HG02870 (cell line): ENCODE results near the gene CTBP2.

ENCODE experiments used
- ATAC-seq: cut with Tn5 transposase; IDR thresholded peaks from one replicate; pipeline ENCODE4 v1.9.1; 2021; ENCODE audit warnings: mild to moderate bottlenecking, moderate library complexity; ENCODE audit not compliant: unreplicated experiment

Gene CTBP2

DNA sequence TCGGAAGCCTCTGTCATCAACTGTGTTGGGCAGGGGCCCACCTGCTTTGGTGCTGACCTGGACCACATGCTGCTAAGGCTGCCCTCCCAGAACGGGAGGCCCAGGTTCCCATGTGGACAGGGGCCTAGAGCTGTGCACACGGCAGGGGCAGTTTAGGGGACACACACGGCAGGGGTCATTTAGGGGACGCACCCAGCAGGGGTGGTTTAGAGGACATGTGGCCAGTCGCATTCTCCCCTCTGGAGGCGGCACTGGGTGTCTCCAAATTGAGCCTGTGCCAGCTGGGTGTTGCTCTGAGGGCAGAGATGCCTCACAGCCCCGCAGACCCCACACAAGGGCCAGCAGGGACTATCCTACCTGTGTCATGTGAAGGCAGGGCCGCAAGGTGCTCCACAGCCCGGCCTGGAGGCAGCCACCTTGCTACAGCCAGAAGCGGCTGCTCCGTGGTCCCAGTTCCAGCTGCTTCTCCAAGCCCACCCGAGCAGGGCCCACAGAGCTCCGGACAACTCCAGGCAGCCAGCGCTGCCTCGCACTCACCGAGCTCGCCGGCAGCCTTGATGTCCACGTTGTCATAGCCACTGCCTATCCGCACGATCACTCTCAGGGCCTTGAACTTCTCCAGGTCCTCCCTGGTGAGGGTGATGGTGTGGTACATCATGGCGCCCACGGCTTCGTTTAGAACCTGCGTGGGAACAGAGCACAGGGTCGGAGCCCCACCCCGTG is 157.8 kb downstream of the CTBP2 start:
- ATAC-seq, result no peak

GRCh38 chr10:125002047-125002422 is 158.3 kb downstream of the CTBP2 start:
- no peak for ATAC-seq

- ATAC-seq, result no peak
These were observed 158.9 kb downstream of the CTBP2 start for GRCh38 chr10:125001313-125002046.

GRCh38 chr10:125000366-125001312 is 159.7 kb downstream of the CTBP2 start:
- no peak for ATAC-seq

DNA sequence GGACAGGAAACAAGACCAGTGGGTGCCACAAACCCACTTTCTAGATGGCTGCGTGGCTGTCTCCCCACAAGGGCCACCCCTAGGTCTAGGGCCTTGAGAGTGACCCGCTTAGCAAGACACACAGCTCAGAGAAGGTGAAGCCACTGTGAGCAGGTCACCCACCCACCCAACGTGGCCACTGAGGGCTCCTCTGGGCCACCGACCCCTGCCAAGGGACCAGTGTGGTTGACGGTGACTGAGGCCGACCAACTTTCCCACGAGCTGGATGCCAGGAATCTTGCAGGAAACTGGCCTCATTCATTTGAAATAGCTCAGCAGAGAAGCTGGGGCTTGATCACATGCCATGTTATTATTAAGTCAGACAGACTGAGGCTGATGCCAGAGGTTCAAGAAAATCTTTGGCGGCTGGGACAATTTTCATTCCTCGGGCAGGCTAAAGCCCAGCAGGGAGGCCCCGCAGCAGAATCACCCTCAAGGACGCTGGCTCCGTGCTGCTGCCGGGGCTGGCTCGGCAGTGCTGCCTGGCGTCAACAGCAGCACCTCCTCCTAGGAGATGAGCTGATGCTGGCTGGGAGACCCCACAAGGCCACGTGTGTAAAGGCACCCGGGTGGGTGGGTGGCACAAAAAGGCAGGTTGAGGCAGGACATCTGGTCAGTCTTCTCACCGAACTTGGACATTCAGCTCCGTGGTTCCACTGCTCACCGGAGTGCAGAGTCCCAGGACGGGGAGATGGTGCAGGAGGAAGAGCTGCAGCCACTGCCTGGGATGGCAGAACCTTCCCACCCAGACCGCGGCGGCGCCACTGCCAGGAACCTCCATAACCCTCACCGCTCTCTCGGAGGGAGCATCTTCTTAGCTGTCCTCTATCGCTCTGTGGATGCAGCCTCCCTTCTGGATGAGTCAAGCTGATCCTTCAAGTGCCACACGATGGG is 160.7 kb downstream of the CTBP2 start:
- no peak for ATAC-seq

- ATAC-seq, result no peak
These were observed 161.6 kb downstream of the CTBP2 start for GRCh38 chr10:124998624-124999291.

- no peak for ATAC-seq
These were observed 162.4 kb downstream of the CTBP2 start for GRCh38 chr10:124997771-124998623.

DNA sequence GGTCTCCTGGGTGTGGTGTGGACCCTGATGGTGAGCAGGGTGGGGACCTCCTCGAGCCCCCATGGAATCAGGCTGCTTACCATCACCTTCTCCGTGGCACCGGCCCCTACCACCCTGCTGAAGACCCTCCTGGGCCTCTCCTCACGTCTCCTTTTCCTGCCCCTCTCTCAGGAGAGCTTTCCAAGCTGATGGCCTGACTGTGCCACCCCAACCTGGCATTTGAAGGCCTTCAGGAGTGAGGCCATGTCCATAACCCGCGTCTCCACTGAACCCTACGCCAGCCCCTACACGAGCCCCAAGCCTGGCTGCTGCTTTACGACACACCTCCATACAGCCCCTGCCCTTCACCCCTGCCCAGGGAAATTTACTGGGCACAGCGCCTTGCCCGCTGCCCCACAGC is 163.1 kb downstream of the CTBP2 start:
- ATAC-seq, result no peak

GRCh38 chr10:124996854-124997215 is 163.5 kb downstream of the CTBP2 start:
- ATAC-seq, result no peak

- no peak for ATAC-seq
These were observed 164.1 kb downstream of the CTBP2 start for GRCh38 chr10:124996127-124996853.

DNA sequence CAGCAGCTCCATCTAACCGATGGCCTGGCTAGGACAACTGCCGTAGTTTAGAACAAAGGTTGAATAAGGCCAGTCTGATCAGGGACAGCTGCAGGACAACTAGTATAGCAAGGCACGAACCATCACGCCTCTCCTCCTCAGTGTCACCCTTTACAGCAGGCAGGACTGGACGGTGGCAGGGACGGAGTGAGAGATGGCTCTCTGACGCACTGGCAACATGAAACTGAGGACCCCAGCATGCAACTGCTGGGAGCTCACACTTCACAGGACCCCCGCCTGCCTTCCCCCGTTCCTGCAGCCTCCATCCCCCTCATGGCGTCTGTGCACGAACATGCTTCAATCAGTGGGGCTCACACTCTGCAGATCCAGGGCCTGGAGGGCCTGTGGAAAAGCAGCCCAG is 164.8 kb downstream of the CTBP2 start:
- no peak for ATAC-seq

DNA sequence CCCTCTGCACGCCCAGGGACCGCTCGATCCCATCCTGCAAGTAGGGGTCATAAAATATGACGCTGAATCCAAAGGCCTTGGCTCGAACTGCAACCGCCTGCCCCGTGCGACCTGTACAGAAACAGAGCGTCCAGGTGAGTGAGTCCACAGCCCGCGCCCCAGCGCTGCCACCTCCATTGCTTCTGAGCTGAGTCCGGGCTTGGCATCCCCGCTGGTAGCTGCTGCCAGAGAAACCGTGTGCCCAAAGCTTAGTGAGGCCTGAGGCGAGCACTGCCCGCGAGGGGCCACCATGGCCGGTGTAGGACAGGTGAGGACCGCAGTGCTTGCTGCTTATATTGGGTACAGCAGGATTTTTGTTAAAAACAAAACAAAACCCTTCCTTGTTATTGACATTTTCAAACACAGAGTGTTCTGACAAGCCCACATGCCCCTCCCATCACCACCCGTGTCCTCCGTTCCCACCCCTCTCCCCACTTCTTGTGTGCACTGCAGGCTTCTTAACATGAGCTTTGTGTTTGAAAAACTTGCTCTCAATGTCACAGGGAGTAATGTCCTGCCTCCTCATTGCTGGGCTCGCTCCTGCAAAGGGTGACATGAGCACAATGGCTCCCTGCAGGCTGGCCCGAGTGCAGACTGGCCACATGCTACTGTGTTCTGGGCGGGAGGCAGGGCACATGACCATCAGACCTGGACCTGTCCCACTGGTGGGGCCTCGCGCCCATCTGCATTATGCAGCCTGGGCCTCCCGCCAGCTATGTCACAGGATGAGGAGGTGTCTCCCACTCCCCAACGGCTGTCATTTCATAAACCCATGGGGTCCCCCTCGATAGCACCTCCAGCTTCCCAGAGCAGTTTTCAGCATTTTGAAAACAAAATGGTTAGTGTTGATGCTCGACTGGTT is 165.5 kb downstream of the CTBP2 start:
- no peak for ATAC-seq

- ATAC-seq, result no peak
These were observed 166.5 kb downstream of the CTBP2 start for GRCh38 chr10:124993736-124994451.

DNA sequence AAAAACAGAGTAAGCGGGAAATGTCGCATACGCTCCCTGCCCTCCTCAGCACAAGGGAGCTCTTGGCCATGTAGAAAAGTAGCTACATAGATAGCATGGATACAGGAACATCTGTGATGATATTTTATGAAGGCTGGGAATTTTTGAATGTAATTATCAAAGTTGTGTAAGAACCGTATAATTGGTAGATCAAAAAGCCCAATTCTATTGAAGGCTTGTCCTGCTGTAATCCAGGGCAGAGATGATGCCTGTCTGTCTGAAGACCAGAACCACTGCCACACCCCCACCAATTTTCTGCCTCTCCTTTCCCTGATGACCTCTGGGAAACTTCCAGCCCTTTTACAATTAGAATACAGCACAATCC is 167.0 kb downstream of the CTBP2 start:
- no peak for ATAC-seq

DNA sequence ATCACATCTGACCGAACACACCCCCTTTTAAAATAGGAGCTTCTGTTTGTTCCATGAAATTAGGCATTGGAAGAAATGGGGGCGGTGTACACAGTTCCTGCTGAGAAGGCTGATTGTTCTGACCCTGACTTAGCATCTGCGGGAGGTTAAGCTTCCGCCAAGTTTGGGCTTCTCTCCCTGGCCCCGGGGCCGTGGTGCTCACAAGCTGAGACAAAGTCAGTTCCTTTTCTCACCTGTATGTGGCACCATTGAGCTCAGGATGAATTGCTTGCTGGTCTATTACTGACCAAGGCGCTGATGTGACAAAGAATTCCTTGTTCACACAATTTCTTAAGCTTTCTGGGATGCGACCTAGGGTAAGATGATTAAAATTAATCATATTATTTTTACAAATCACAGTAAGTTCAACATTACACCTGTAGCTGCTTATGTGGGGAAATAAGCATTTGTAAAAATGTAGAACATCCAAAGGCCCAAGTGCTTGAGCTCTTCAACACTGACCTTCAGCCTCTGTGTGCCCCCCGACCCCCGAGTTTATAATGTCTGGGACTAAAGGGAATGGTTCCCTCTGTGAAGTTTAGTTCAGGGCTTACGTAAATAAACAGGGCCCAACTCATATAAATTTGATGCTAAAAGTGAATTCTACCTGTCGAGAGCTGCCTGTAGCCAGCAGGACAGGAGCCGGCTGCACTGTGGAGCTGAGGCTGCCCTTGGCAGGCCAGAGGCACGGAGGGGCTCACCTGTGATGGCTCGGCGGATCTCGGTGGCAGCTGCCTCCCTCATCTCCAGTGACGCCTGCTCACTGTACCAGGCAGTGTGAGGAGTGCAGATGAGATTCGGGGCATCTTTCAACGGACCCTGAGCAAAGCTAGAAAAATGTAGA is 167.7 kb downstream of the CTBP2 start:
- no peak for ATAC-seq

DNA sequence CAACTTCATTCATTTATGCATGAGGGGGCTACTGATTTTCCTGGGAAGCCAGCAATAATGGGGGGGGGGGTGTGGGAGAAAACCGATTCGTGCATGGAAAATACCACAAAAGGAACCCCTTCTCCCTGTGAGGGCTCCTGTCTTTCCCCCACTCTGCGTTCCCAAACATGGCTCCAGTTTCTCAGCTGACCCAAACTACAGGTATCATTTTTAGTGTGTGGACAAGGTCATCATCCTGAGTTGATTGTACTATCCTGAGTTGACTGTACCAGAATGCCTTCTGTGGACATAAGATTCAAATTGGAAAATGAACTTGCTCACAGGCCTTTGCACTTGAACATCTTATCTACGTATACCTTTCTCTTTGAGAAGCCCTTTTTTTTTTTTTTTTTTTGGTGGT is 168.5 kb downstream of the CTBP2 start:
- no peak for ATAC-seq
